LNCaP clone FGC (cell line): ENCODE results near the gene EFCAB6.
A peak's percentile ranks its signal among the peaks of the same experiment; 100 is the strongest.

Source experiments
- DNase-seq: peaks from one replicate; pipeline ENCODE4 v3.0.0-alpha.2; 2011; ENCODE audit warnings: low read depth
- H3K4me3 ChIP-seq: 2 replicates; pipeline ENCODE4 v1.5.1; 2011; ENCODE audit warnings: mild to moderate bottlenecking, low read depth, low read length, control low read depth
- CTCF ChIP-seq: IDR thresholded peaks from 2 replicates; pipeline ENCODE4 v1.5.1; 2012; ENCODE audit warnings: mild to moderate bottlenecking; ENCODE audit not compliant: control insufficient read depth, insufficient read depth; ENCODE audit errors: extremely low read depth

The EFCAB6 gene

DNA sequence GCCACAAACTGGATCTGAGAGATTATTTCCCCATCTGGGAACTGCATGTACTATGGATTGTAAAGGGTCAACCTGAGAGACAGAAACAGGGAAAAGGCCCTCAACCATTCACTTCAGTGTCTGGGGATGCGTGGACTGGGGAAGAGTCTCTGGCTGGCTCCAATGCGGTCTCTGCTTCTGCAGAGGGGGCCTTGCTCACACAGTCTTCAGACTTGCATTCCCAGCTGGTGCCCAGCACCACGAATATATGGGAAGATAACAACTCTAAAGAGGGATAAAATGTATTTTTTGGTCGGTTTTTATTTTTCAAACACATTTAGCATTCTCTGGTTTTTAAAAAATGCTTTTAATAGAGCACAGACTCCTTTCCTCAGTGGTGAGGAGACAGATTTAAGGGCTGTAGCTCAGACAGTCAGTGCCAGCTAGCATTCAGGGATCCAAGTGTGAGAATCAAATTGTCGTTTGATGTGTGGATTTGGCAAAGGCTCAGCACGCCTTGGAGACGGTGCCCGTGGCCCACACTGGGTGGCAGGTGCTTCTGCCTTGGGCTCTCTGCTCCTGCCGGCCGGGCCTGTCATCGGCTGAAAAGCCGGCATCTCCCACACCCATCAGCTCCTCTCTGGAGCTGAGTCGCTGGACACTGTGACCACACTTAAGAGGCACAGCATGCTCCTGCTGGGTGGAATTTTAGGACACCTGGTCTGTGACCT, 8.0 kb upstream of the EFCAB6 start:
- no peak overlapping the region for H3K4me3 ChIP-seq
- no peak for DNase-seq
- TF ChIP-seq CTCF: no peak

DNA sequence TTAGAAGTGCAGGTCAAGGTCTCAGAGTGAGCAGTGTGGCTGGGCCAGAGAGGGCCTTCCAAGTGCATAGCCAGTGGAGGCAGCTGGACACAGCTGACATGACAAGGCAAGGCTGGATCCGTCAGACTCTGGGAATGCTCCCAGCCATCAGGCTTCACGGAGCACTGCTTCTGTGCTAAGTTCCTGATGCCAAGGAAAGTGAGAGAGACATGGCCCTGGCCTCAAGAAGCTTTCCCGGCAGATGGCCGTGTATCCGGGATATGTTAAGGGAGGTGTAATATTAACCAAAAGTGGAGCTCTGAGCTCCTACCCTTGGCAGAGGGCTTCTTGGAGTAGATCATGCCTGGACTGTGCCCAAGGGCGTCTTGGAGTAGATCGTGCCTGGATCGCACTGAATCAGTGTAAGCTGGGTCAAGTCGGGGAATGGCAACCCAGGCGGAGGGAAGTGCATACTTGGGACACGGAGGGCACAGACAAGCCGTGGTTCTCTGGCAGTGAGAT, 7.4 kb upstream of the EFCAB6 start:
- DNase-seq: no peak
- no peak for TF ChIP-seq CTCF
- no peak overlapping the region for H3K4me3 ChIP-seq

DNA sequence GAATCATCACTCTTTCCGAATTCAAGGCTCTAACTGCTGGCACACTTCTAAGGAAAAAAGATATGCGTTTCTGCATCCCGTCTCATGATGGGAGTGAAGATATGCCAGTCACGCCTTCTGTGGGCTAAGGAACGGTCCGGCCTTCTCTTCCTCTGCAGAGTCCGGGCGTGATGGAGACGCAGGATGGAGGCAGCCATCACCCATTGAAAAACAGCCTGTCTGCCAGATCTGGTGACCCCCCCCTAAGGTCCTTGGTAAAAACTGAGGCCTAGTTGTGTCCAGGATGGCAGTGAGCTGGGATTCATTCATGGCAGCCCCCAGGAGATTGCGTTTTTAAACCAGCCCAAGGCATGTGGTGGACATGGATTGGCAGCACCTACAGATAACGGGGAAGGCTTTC, 6.9 kb upstream of the EFCAB6 start:
- DNase-seq: no peak
- no peak overlapping the region for H3K4me3 ChIP-seq
- TF ChIP-seq CTCF: no peak

GRCh38 chr22:43817402-43817801, 5.3 kb upstream of the EFCAB6 start:
- no peak overlapping the region for H3K4me3 ChIP-seq
- no peak for TF ChIP-seq CTCF
- no peak for DNase-seq

- no peak for DNase-seq
- no peak overlapping the region for H3K4me3 ChIP-seq
- TF ChIP-seq CTCF: no peak
These were observed 2.2 kb upstream of the EFCAB6 start for GRCh38 chr22:43814264-43814663.

DNA sequence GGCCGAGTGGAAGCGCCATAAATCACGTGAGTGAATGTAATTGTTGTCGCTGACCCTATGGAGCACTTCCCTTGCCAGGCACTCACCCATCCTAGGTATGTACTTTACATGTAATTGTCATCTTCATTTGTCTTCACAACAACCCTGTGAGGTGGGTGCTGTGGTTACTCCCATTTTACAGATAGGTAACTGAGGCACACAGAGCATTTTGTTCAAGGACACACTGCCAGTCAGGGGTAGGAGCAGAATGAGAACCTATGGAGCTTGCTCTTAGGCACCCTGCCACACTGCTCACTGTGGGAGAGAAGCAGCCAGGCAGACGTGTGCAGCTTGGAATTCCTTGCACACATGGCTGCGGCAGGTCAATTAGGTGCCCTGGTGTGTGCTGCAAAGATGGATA, 785 bp upstream of the EFCAB6 start:
- TF ChIP-seq CTCF: no peak
- DNase-seq: no peak
- peak overlapping the region; percentile 92 for H3K4me3 ChIP-seq

DNA sequence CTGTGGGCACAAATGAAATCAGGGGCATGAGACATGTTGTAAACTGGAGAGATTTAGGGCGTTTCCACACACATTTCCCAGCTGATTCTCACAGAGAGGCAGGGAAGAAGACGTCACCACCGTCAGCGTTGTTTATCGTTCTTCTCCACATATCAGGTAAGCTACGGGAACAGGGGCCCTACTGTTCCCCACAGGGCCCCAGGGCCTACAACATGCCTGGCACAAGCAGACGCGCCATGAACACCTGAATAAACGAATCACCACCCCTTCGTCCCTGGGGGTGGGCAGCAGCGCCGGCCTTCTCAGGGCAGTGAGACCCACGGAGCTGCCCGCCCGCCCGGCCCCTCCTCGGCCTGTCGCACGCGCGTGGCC, 342 bp downstream of the EFCAB6 start:
- H3K4me3 ChIP-seq: peak overlapping the region; percentile 92
- DNase-seq: no peak
- no peak for TF ChIP-seq CTCF
